CD4-positive, alpha-beta memory T cell (primary cell): ENCODE data around the gene WDR91. TPM values are rescaled to one million over a fixed set of nuclear protein-coding genes. Genes with fewer than 3 reads are reported as not detected.

Source experiments
- CTCF ChIA-PET: fragments of 350-600 bp; sonication (Branson Sonifier 250); formaldehyde crosslinking; loops from one replicate; lab custom pipeline; 2021; ENCODE audit warnings: inconsistent platforms; ENCODE audit not compliant: partially characterized antibody; lab: Charles Lee
- POLR2A ChIA-PET: fragments of 350-600 bp; sonication (Branson Sonifier 250); formaldehyde crosslinking; loops from one replicate; lab custom pipeline; 2021; ENCODE audit not compliant: partially characterized antibody; lab: Charles Lee
- DNase-seq, 5 donors: peaks; one replicate each; pipeline versions ENCODE4 v3.0.0 to v3.0.0-alpha.2; 2020 to 2022; ENCODE audit warnings: mixed read lengths in 1 of 5
- H3K27ac ChIP-seq: one replicate; pipeline ENCODE4 v1.7.0; 2013; ENCODE audit warnings: low read depth, low read length
- H3K27me3 ChIP-seq: 2 replicates; pipeline ENCODE4 v1.7.0; 2013; ENCODE audit warnings: mild to moderate bottlenecking, low read length, moderate library complexity; ENCODE audit not compliant: insufficient read depth
- H3K36me3 ChIP-seq: 2 replicates; pipeline ENCODE4 v1.7.0; 2013; ENCODE audit warnings: mild to moderate bottlenecking, low read length, moderate library complexity; ENCODE audit not compliant: insufficient read depth
- H3K4me1 ChIP-seq: 2 replicates; pipeline ENCODE4 v1.7.0; 2013; ENCODE audit warnings: mild to moderate bottlenecking, low read length, moderate library complexity; ENCODE audit not compliant: insufficient read depth
- H3K4me3 ChIP-seq, 2 donors: one replicate each; pipeline ENCODE4 v1.7.0; 2013; ENCODE audit warnings: low read length in 2 of 2, mild to moderate bottlenecking in 1 of 2
- H3K9me3 ChIP-seq, 2 donors: one replicate each; pipeline ENCODE4 v1.7.0; 2013; ENCODE audit warnings: low read length in 2 of 2, control low read depth in 1 of 2; ENCODE audit not compliant: control insufficient read depth in 1 of 2
- H3K27ac Mint-ChIP-seq, 7 donors: one replicate each; pipeline ENCODE4 v1.8.0; 2020 to 2021; ENCODE audit warnings: mixed read lengths in 7 of 7, mild to moderate bottlenecking in 6 of 7, inconsistent platforms in 3 of 7, moderate library complexity in 3 of 7
- H3K27me3 Mint-ChIP-seq, 2 donors: one replicate each; pipeline ENCODE4 v1.8.0; 2020 to 2021; ENCODE audit warnings: mixed read lengths in 2 of 2
- H3K36me3 Mint-ChIP-seq, 2 donors: one replicate each; pipeline ENCODE4 v1.8.0; 2020 to 2021; ENCODE audit warnings: mixed read lengths in 2 of 2, inconsistent platforms in 1 of 2, mild to moderate bottlenecking in 1 of 2
- H3K4me1 Mint-ChIP-seq, 4 donors: one replicate each; pipeline ENCODE4 v1.8.0; 2020 to 2021; ENCODE audit warnings: mixed read lengths in 4 of 4, mild to moderate bottlenecking in 1 of 4
- H3K4me3 Mint-ChIP-seq, 8 donors: one replicate each; pipeline ENCODE4 v1.8.0; 2020 to 2021; ENCODE audit warnings: mixed read lengths in 8 of 8, mild to moderate bottlenecking in 7 of 8, moderate library complexity in 6 of 8, inconsistent platforms in 3 of 8
- H3K9me3 Mint-ChIP-seq, 8 donors: one replicate each; pipeline ENCODE4 v1.8.0; 2020 to 2021; ENCODE audit warnings: mixed read lengths in 8 of 8, mild to moderate bottlenecking in 5 of 8, inconsistent platforms in 3 of 8, moderate library complexity in 1 of 8
- intact Hi-C: fragments of 100-400 bp; cut with micrococcal nuclease; formaldehyde crosslinking; loops from one replicate; pipeline ENCODE4 v1.15.1; 2023
- microRNA-seq: library from miRNA; unstranded; fragments of <30 nt; microRNA quantifications from one replicate; pipeline ENCODE4 v1.2.0, GENCODE V29; 2021; ENCODE audit warnings: borderline replicate concordance, borderline number of aligned reads, borderline microRNAs expressed, mixed read lengths
- polyA plus RNA-seq, 2 donors: library from polyadenylated mRNA; unstranded; fragments of 300-500 nt; fragmentation: Illumina TruSeq; gene quantifications; one replicate each; pipeline ENCODE4 v1.2.3, GENCODE V29; 2021
- total RNA-seq, 2 experiments: library from RNA; stranded (reverse); gene quantifications; one replicate each; pipeline ENCODE4 v1.2.3, GENCODE V29; 2021

The WDR91 gene
- total and polyA plus RNA-seq, 4 experiments from 2014 or later: 2.3 to 29.4 (median 19.0) TPM

- Histone ChIP-seq H3K9me3 (no peaks in the 10 kb centered on the region), H3K27ac (peak overlapping the region; percentile 90), H3K4me1 (peaks cover 61% of the 10 kb centered on the region), H3K27me3 (no peaks in the 10 kb centered on the region), H3K4me3 (peak overlapping the region; percentile 48 to 67), H3K36me3 (no peaks in the 10 kb centered on the region)
- DNase-seq: peak in 4 of 5 donors; percentile 35 to 51 (median 44)
- Mint-ChIP-seq H3K27ac (peak overlapping the region; percentile 90 to 99 (median 98)), H3K27me3 (no peaks in the 10 kb centered on the region), H3K36me3 (peaks cover 21 to 27% of the 10 kb centered on the region in 2 donors), H3K9me3 (no peaks in the 10 kb centered on the region), H3K4me1 (peaks cover 40 to 72% (median 55%) of the 10 kb centered on the region in 4 donors), H3K4me3 (peak overlapping the region; percentile 85 to 96 (median 92))
- intact Hi-C loops: loop anchor here (5.0 kb wide), 2 partner anchors 500 to 830 kb away; partner anchors contain the start of genes BPGM and SLC35B4
- ChIA-PET CTCF (interaction anchor here (1.1 to 6.4 kb wide), 10 partner anchors 9 to 715 kb away, joined by 3 to 113 read pairs (median 5); partner anchors contain the start of genes AGBL3, CYREN and WDR91), POLR2A (interaction anchor here (0.7 to 7.2 kb wide), 13 partner anchors 11 to 830 kb away, joined by 3 to 215 read pairs (median 7); partner anchors contain the start of genes AGBL3, BPGM, CYREN and SLC35B4)
These were observed 63.9 kb downstream of the WDR91 start for GRCh38 chr7:135147341-135147898.

GRCh38 chr7:135143885-135144668 is 67.2 kb downstream of the WDR91 start:
- no peak for DNase-seq
- no peaks in the 10 kb centered on the region for H3K9me3 ChIP-seq
- ChIA-PET POLR2A (interaction anchor here (2.1 kb wide), 1 partner anchor 26 kb away, joined by 10 read pairs; the partner anchor contains the start of gene CYREN), CTCF (interaction anchor here (2.9 to 4.8 kb wide), 2 partner anchors 26 to 157 kb away, joined by 17 to 30 read pairs; partner anchors contain the start of genes AGBL3 and CYREN)
- Mint-ChIP-seq H3K4me1 (peaks cover 19 to 44% (median 29%) of the 10 kb centered on the region in 4 donors), H3K9me3 (peaks cover 0 to 16% (median 3%) of the 10 kb centered on the region in 8 donors), H3K4me3 (peak overlapping the region in 1 of 8 donors; percentile 30), H3K27me3 (no peaks in the 10 kb centered on the region), H3K36me3 (peaks cover 15 to 32% of the 10 kb centered on the region in 2 donors), H3K27ac (peak overlapping the region in 6 of 7 donors; percentile 19 to 88 (median 44))
- no peaks in the 10 kb centered on the region for H3K27me3 ChIP-seq
- H3K36me3 ChIP-seq: no peaks in the 10 kb centered on the region
- intact Hi-C loops: no loop called here
- no peak overlapping the region for H3K4me3 ChIP-seq
- H3K27ac ChIP-seq: no peak overlapping the region
- peaks cover 29% of the 10 kb centered on the region for H3K4me1 ChIP-seq

Small RNA genes lying within 50 kb of the gene (microRNA-seq; reads per million reads assigned to microRNA genes)
- gene MIR6509: not detected

Other genes with a start within 250 kb of the WDR91 start
- 1 to 10 TPM; 5.5 to 6.2 TPM for gene AGBL3, start 225.0 kb downstream of the WDR91 start, total RNA-seq
- under 1 TPM; 0.42 to 0.91 TPM for gene AGBL3, start 225.0 kb downstream of the WDR91 start, polyA plus RNA-seq
- 10 to 100 TPM; 28.3 to 31.3 TPM for gene TMEM140, start 63.5 kb downstream of the WDR91 start, total RNA-seq
- gene TMEM140, start 63.5 kb downstream of the WDR91 start, polyA plus RNA-seq: 10 to 100 TPM; 13.6 to 30.9 TPM
- gene CYREN, start 40.8 kb downstream of the WDR91 start, total RNA-seq: 10 to 100 TPM; 45.3 to 46.5 TPM
- 10 to 100 TPM; 35.2 to 52.9 TPM for gene CYREN, start 40.8 kb downstream of the WDR91 start, polyA plus RNA-seq
- gene STRA8, start 22.3 kb upstream of the WDR91 start, total RNA-seq: not detected
- gene STRA8, start 22.3 kb upstream of the WDR91 start, polyA plus RNA-seq: not detected